GM20000 (cell line): ENCODE results near the gene TMEM87B.

ENCODE experiments used
- DNase-seq: peaks from one replicate; pipeline ENCODE4 v3.0.0; 2012; ENCODE audit warnings: low spot score
- TF ChIP-seq, protein P1 (sequence below): IDR thresholded peaks from 2 replicates; pipeline ENCODE4 v1.5.1; 2012; ENCODE audit warnings: mild to moderate bottlenecking, control low read depth; ENCODE audit errors: extremely low read depth, missing control alignments

The TMEM87B gene

DNA sequence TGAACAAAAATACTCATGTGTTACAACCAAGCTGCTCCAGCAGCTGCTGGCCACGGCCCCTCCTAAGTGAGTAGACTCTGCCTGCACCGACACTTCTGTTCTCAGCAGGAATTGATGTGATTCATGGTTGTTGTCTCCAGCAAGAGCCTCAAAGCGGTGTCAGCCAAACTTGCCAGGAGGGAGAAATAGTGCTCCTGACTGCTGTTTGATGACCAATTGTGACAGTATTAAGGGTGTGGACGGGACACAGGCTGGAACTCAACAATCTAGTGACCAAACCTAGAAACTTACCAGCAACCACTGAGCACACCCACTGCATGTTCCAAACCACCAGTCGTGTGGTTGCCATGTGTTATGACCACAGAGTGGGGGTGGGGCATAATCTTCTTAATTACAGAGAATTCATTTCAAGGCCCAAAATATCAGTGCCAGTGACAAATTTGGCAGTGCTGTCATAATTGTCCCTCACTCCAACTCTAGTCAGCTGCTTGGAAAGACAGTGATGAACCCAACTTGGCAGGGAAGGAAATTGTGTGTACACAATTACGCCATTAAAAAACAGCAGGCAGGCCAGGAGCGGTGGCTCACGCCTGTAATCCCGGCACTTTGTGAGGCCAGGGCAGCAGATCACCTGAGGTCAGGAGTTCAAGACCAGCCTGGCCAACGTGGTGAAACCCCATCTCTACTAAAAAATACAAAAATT is 113.5 kb downstream of the TMEM87B start:
- TF ChIP-seq, protein P1, sequence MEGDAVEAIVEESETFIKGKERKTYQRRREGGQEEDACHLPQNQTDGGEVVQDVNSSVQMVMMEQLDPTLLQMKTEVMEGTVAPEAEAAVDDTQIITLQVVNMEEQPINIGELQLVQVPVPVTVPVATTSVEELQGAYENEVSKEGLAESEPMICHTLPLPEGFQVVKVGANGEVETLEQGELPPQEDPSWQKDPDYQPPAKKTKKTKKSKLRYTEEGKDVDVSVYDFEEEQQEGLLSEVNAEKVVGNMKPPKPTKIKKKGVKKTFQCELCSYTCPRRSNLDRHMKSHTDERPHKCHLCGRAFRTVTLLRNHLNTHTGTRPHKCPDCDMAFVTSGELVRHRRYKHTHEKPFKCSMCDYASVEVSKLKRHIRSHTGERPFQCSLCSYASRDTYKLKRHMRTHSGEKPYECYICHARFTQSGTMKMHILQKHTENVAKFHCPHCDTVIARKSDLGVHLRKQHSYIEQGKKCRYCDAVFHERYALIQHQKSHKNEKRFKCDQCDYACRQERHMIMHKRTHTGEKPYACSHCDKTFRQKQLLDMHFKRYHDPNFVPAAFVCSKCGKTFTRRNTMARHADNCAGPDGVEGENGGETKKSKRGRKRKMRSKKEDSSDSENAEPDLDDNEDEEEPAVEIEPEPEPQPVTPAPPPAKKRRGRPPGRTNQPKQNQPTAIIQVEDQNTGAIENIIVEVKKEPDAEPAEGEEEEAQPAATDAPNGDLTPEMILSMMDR, result no peak
- no peak for DNase-seq
